Measurements from ENCODE around the gene FBXO34. TPM values are rescaled to one million over a fixed set of nuclear protein-coding genes. Genes with fewer than 3 reads are reported as not detected.
A peak's percentile ranks its signal among the peaks of the same experiment; 100 is the strongest.

Gene FBXO34
- total RNA-seq, 2 experiments from 2014 or later = 28.3 to 29.7 TPM

DNA sequence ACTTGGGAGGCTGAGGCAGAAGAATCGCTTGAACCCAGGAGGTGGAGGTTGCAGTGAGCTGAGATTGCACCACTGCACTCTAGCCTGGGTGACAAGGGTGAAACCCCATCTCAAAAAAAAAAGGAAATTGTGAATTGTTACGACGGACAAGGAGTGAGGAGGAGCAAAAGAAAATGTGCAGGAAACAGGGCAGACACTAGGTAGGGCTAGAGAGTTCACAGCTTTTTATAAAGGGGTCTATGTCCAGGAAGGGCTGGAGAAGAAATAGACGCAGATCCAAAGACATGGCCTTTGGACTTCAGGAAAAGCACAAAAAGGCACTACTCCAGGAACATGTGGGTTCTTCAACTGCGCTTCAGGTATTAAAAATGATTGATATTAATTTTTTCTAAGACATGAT lies 106.0 kb downstream of the FBXO34 start:
- Mint-ChIP-seq H3K27ac (peak overlapping the region; percentile 80), H3K9me3 (no peaks in the 10 kb centered on the region), H3K36me3 (ENCODE audit: low read depth) (peaks cover 78% of the 10 kb centered on the region), H3K27me3 (no peaks in the 10 kb centered on the region), H3K4me3 (no peak overlapping the region), H3K4me1 (ENCODE audit: low read depth) (peaks cover 33% of the 10 kb centered on the region)
- H3K36me3 ChIP-seq (ENCODE audit: insufficient read depth, low read length) = peaks cover 56% of the 10 kb centered on the region
- H3K27me3 ChIP-seq (ENCODE audit: control insufficient read depth in 1 of 2, insufficient read depth in 2 of 2, low read length in 2 of 2) = no peaks in the 10 kb centered on the region
- DNase-seq = no peak
- TF ChIP-seq, protein P1, sequence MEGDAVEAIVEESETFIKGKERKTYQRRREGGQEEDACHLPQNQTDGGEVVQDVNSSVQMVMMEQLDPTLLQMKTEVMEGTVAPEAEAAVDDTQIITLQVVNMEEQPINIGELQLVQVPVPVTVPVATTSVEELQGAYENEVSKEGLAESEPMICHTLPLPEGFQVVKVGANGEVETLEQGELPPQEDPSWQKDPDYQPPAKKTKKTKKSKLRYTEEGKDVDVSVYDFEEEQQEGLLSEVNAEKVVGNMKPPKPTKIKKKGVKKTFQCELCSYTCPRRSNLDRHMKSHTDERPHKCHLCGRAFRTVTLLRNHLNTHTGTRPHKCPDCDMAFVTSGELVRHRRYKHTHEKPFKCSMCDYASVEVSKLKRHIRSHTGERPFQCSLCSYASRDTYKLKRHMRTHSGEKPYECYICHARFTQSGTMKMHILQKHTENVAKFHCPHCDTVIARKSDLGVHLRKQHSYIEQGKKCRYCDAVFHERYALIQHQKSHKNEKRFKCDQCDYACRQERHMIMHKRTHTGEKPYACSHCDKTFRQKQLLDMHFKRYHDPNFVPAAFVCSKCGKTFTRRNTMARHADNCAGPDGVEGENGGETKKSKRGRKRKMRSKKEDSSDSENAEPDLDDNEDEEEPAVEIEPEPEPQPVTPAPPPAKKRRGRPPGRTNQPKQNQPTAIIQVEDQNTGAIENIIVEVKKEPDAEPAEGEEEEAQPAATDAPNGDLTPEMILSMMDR (IDR thresholded peaks at IDR 0.05) = no peak
- ATAC-seq (ENCODE audit: poor library complexity) = no peak
- ChIA-PET CTCF (interaction anchor here (1.1 to 1.3 kb wide), 2 partner anchors 23 to 69 kb away, joined by 3 to 5 read pairs; no protein-coding TSS in a partner anchor), POLR2A (no interaction called here)
- intact Hi-C loops (cut with DNase I, micrococcal nuclease) = no loop called here
- peaks cover 24% of the 10 kb centered on the region for H3K4me1 ChIP-seq (ENCODE audit: insufficient read depth, low read length)
- H3K4me3 ChIP-seq (ENCODE audit: low read length) = no peak overlapping the region
- no peak overlapping the region for H3K27ac ChIP-seq (ENCODE audit: low read depth in 1 of 2, low read length in 2 of 2)
- H3K9me3 ChIP-seq (ENCODE audit: control insufficient read depth in 1 of 2, insufficient read depth in 1 of 2, low read length in 2 of 2) = no peaks in the 10 kb centered on the region

- H3K36me3 ChIP-seq (ENCODE audit: insufficient read depth, low read length) = peaks cover 75% of the 10 kb centered on the region
- no peaks in the 10 kb centered on the region for H3K27me3 Mint-ChIP-seq
- TF ChIP-seq, protein P1 (IDR thresholded peaks at IDR 0.05) = no peak
- ChIA-PET POLR2A (no interaction called here), CTCF (no interaction called here)
- peaks cover 91% of the 10 kb centered on the region for H3K36me3 Mint-ChIP-seq (ENCODE audit: low read depth)
- H3K4me3 ChIP-seq (ENCODE audit: low read length) = no peak overlapping the region
- no peak for DNase-seq
- no peak overlapping the region for H3K27ac ChIP-seq (ENCODE audit: low read depth in 1 of 2, low read length in 2 of 2)
- no peaks in the 10 kb centered on the region for H3K27me3 ChIP-seq (ENCODE audit: control insufficient read depth in 1 of 2, insufficient read depth in 2 of 2, low read length in 2 of 2)
- H3K9me3 ChIP-seq (ENCODE audit: control insufficient read depth in 1 of 2, insufficient read depth in 1 of 2, low read length in 2 of 2) = no peaks in the 10 kb centered on the region
- H3K4me1 Mint-ChIP-seq (ENCODE audit: low read depth) = peaks cover 12% of the 10 kb centered on the region
- H3K4me3 Mint-ChIP-seq = no peak overlapping the region
- H3K4me1 ChIP-seq (ENCODE audit: insufficient read depth, low read length) = no peaks in the 10 kb centered on the region
- no peak for ATAC-seq (ENCODE audit: poor library complexity)
- intact Hi-C loops (cut with DNase I, micrococcal nuclease) = no loop called here
- H3K27ac Mint-ChIP-seq = no peak overlapping the region
- H3K9me3 Mint-ChIP-seq = no peaks in the 10 kb centered on the region
These were observed 109.8 kb downstream of the FBXO34 start for GRCh38 chr14:55381040-55381439.

GRCh38 chr14:55381561-55381960 lies 110.3 kb downstream of the FBXO34 start:
- ChIA-PET CTCF (no interaction called here), POLR2A (no interaction called here)
- H3K9me3 Mint-ChIP-seq = no peaks in the 10 kb centered on the region
- ATAC-seq (ENCODE audit: poor library complexity) (no peak), DNase-seq (no peak)
- no peak overlapping the region for H3K4me3 Mint-ChIP-seq
- H3K27ac Mint-ChIP-seq = no peak overlapping the region
- Histone ChIP-seq H3K4me3 (ENCODE audit: low read length) (no peak overlapping the region), H3K36me3 (ENCODE audit: insufficient read depth, low read length) (peaks cover 70% of the 10 kb centered on the region), H3K9me3 (ENCODE audit: control insufficient read depth in 1 of 2, insufficient read depth in 1 of 2, low read length in 2 of 2) (no peaks in the 10 kb centered on the region), H3K4me1 (ENCODE audit: insufficient read depth, low read length) (peaks cover 3% of the 10 kb centered on the region), H3K27ac (ENCODE audit: low read depth in 1 of 2, low read length in 2 of 2) (no peak overlapping the region), H3K27me3 (ENCODE audit: control insufficient read depth in 1 of 2, insufficient read depth in 2 of 2, low read length in 2 of 2) (no peaks in the 10 kb centered on the region)
- H3K36me3 Mint-ChIP-seq (ENCODE audit: low read depth) = peaks cover 91% of the 10 kb centered on the region
- H3K4me1 Mint-ChIP-seq (ENCODE audit: low read depth) = peaks cover 11% of the 10 kb centered on the region
- no peaks in the 10 kb centered on the region for H3K27me3 Mint-ChIP-seq
- intact Hi-C loops (cut with DNase I, micrococcal nuclease) = no loop called here
- TF ChIP-seq, protein P1 (IDR thresholded peaks at IDR 0.05) = no peak

Data from CD4-positive, alpha-beta T cell (primary cell).